GM18498 (cell line): Measurements from ENCODE around the gene KATNBL1.
"Not testable (repeated sequence)": the region's sequence is repeated elsewhere in the genome, so short reads cannot be mapped to it uniquely, and the experiment has no call there.

Experiments used
- ATAC-seq: cut with Tn5 transposase; IDR thresholded peaks from one replicate; pipeline ENCODE4 v1.9.1; 2021; ENCODE audit warnings: mild to moderate bottlenecking, moderate library complexity; ENCODE audit not compliant: unreplicated experiment

KATNBL1 gene

DNA sequence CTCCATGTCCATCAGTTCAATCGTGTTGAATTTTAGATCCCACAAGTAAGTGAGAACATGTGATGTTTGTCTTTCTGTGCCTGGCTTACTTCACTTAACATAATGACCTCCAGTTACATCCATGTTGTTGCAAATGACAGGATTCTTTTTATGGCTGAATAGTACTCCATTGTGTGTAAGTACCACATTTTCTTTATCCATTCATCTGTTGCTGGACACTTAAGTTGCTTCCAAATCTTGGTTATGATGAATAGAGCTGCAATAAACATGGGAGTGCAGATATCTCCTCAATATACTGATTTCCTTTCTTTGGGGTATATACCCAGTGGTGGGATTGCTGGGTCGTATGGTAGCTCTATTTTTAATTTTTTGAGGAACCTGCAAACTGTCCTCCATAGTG, 89.5 kb downstream of the KATNBL1 start:
- ATAC-seq = not testable (repeated sequence)

DNA sequence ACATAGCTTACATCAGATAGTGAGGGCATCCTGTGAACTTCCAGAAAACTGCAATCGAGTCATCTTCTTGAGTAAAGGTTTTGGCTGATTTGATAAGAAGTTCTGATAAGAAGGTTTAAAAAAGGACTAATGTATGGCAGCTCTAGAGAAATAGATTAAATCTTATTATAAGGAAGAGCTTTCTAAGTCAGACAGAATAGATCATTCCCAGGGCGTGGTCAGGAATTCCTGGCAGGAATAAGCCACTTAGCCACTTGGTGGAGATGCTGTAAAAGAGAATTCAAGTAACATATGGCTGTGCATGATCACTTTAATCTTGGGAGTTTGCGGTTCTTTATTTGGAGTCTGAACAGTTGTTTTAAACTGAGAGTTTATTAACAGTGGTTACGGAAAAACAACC, 90.6 kb downstream of the KATNBL1 start:
- no peak for ATAC-seq

DNA sequence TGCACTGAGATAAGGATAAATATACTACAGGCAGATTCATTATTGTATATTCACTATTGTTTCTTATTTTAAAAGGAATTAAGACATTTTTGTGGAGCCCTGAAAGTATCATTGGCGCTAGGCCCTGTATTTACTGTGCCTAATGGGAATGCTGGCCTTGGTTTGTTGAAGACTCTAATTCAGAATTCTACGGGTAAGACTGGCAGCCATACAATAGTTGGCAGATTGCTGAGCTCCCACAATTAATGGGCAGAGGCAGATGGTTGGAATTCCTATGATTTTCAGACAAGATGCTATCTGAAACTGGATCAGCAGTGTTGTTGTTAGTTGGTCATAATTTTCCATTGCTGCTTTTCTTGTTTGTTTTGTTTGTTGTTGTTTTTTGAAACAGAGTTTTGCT, 93.3 kb downstream of the KATNBL1 start:
- ATAC-seq = no peak

DNA sequence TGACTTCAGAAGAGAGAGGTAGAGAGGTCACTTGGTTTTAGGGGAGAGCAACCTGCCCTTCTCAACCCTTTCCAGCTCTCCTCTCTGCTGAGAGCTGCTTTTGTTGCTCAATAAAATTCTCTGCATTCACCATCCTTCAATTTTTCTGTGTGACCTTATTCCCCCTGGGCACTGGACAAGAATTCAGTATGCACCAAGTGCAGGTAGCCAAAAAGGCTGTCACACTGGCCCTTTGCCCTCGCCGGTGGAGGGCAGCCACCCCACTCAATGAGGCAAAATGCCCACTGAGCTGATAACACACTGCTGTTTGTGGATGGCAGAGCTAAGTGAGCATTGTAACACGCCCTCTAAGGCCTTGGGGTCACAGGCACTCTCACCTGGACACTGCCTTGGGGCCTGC, 95.2 kb downstream of the KATNBL1 start:
- no peak for ATAC-seq

DNA sequence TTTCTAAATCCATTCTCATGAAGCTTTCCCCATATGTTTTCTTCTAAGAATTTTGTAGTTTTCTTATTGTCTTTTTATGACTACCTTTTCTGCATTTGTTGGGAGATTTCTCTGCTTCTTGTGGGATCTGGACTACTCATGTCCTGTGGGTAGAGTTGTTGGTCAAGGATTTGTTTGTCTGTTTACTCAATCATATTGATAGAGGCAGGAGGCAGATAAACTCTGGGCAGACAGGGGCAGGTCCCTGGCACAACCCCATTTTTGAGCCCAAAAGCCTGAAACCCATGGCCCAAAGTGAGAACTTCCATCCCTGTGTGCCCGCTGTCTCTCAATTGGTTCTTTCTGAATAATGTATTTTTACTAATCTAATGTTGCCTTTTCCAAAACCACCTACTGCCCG, 95.7 kb downstream of the KATNBL1 start:
- ATAC-seq = no peak

DNA sequence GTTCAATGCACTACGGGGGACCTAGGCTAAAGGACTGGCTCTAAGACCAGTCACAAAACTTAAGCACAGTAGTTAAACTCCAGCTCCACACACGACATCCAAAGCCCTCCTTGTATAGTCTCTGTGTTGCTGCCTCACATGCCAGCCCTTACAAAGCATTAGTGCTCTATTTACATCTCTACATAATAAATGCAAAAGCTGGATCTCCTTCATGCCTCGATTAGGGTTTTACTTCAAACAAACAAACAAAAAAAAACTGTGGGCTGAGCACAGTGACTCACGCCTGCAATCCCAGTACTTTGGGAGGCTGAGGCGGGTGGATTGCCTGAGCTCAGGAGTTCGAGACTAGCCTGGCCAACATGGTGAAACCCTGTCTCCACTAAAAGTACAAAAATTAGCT, 98.4 kb downstream of the KATNBL1 start:
- ATAC-seq = no peak

DNA sequence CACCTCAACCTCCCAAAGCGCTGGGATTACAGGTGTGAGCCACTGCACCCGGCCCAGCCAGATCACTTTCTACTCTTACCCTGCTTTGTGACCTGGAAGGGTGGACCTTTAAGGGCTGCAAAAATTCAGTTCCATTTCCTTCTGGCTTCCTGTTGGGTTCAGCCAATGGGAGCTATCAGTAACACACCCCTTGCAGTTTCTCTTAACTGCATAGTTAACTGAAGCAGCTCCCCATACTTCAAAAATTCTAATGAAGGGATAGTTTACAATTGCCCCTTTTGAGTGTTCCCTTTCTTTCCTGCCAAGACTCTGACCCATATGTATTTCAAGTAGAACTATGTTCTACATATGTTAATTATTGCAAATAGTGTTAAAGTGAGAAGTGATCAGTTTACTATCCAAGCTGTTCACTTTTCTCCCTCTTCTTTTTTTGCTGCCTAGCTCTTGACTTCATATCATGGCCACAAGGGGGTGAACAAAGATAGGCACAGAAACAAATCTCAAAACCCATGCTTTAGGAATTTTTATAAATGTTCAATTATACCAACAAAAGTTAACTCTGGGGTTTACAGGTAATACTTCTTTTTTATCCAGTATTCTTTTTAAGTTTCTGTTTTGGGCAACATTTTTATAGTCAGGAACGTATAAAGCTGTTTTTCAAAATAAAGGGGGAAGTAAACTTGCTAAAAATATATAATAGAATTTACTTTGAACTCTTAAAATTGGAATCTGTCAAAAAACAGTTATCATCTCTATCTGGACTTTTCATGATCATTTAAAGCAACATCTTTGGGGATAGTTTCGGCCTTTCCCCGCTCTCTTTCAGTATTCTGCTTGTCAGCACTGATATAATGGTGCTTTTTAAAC, 99.9 kb downstream of the KATNBL1 start:
- no peak for ATAC-seq

DNA sequence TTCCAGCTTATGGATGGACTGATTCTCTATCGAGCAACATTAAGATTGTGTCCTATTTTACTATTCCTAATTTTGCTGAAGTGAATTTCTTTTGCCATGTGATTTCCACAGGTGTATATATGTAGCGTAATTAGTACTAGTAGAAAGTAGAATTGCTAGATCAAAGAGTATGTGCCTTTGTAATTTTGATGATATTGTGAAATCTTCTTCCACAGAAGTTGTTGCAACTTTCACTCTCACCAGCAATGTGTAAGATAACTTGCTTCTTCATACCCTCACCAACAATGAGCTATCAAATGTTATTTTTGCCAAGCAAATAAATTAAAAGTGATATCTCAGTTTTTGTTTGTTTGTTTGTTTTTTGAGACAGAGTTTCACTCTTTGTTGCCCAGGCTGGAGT, 102.6 kb downstream of the KATNBL1 start:
- ATAC-seq = no peak

DNA sequence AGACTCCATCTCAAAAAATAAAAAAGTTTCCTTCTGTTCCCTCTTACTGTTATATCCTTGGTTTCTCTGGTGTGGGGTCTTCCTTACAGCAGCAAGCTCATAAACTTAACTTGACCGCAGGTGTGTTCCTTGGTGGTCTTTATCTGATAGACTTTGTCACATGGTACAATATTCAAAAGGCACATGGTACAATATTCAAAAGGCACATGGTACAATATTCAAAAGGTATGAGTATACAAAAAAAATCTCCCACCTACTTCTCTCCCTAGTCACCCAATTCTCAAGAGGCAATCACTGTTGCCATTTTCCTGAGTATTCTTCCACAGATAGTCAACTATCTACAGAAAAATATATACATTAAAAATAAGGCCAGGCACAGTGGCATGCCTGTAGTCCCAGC, 103.5 kb downstream of the KATNBL1 start:
- no peak for ATAC-seq

DNA sequence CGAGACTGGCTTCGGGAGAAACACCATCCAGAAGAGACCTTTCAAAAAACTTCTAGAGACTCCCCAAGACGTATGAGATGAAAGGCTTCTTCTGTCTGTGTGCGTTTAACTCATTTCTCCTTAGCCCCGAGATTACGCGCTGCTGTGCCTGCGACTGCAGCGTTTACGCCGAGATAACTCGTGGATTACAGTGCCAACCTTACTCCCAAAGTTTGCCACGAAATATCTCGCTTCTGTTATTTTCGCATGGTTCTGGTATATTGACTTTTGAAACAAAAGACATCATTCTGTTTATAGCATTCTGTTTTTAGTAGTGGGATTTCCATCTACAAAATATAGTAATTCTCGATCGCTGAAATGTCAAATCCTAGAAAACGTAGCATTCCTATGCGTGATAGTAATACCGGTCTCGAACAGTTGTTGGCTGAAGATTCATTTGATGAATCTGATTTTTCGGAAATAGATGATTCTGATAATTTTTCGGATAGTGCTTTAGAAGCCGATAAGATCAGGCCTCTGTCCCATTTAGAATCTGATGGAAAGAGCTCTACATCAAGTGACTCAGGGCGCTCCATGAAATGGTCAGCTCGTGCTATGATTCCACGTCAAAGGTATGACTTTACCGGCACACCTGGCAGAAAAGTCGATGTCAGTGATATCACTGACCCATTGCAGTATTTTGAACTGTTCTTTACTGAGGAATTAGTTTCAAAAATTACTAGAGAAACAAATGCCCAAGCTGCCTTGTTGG, 107.5 kb downstream of the KATNBL1 start:
- no peak for ATAC-seq

DNA sequence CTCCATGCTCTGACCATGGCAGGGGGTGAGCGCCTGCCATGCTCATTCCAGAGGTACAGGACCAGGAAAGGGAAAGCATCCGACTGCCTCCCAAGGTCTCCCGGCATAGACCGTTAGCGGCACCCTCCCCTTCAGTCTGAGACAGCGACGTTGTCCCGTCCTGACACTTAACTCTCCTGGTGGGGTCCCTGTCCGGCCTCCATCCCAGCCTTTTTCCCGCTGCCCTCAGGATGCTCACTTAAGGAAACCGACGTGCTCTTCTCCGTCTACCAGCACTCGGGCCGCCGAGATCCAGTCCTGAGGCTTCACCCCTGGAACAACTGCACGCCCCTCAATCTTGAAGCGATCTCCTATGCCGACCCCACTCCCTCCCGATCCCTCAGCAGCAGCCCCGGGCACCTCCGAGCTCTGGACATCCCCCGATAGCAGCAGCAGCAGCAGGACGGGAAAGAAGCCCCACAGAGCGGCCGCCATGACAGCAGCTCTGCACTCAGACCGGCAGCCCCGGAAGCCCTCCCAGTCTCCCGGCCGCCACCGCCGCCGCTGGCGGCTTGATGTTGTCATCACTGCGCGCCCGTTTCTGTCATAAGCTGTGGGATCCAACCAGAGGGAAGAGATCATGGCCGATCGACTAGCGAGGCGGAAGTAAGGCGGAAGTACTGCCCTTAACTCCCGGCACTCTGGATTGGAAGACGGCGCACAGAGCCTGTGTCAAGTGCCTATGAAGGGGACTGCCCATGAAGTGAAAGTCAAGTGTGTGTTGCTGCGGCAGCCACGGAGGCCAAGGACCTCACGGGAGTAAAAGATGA, 108.3 kb downstream of the KATNBL1 start, which contains the start of the genes EMC7 and PGBD4:
TSS of gene EMC7 (minus strand) at position 497 of the 809 bp plus-strand sequence. CDS start at position 474, 23 bp downstream.
TSS of gene PGBD4 (plus strand) at position 718 of the 809 bp plus-strand sequence. CDS start 449 bp downstream, outside the sequence.
- ATAC-seq = peak; percentile 98

DNA sequence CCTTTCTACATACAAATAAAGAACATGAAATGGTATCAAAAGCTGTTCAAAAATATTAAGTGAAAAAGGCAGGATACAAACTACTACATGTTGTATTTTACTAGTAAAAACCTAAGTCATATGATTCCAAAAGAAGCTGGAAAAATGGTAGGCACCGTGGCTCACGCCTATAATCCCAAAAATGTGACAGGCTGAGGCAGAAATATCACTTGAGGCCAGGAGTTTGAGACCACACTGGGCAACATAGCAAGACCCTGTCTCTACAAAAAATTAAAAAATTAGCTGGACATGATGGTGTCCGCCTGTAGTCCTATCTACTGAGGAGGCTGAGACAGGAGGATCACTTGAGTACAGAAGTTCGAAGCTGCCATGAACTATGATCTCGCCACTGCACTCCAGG, 110.0 kb downstream of the KATNBL1 start:
- ATAC-seq = no peak
